Measurements from ENCODE around the gene ANKUB1. TPM values are rescaled to one million over a fixed set of nuclear protein-coding genes. Genes with fewer than 3 reads are reported as not detected.

ANKUB1 gene
- total and polyA plus RNA-seq, 8 donors: not detected

- Histone ChIP-seq H3K36me3 (peaks cover 0 to 10% (median 0%) of the 10 kb centered on the region in 3 donors), H3K4me1 (no peaks in the 10 kb centered on the region), H3K27ac (no peak overlapping the region), H3K4me3 (no peak overlapping the region), H3K27me3 (no peaks in the 10 kb centered on the region), H3K9me3 (no peaks in the 10 kb centered on the region)
- TF ChIP-seq, protein P1, sequence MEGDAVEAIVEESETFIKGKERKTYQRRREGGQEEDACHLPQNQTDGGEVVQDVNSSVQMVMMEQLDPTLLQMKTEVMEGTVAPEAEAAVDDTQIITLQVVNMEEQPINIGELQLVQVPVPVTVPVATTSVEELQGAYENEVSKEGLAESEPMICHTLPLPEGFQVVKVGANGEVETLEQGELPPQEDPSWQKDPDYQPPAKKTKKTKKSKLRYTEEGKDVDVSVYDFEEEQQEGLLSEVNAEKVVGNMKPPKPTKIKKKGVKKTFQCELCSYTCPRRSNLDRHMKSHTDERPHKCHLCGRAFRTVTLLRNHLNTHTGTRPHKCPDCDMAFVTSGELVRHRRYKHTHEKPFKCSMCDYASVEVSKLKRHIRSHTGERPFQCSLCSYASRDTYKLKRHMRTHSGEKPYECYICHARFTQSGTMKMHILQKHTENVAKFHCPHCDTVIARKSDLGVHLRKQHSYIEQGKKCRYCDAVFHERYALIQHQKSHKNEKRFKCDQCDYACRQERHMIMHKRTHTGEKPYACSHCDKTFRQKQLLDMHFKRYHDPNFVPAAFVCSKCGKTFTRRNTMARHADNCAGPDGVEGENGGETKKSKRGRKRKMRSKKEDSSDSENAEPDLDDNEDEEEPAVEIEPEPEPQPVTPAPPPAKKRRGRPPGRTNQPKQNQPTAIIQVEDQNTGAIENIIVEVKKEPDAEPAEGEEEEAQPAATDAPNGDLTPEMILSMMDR (IDR thresholded peaks at IDR 0.05): no peak
- FAIRE-seq (no peak), ATAC-seq (no peak), DNase-seq (no peak)
- WGBS, 2 donors: 44 to 51% methylated on average over 2 of the region's 2 CpGs
- intact Hi-C loops (cut with DNase I): no loop called here
Measured at GRCh38 chr3:149739396-149739795, 53.0 kb downstream of the ANKUB1 start.

GRCh38 chr3:149738876-149739275 is 53.5 kb downstream of the ANKUB1 start:
- Histone ChIP-seq H3K9me3 (no peaks in the 10 kb centered on the region), H3K4me1 (no peaks in the 10 kb centered on the region), H3K36me3 (peaks cover 0 to 10% (median 0%) of the 10 kb centered on the region in 3 donors), H3K27me3 (no peaks in the 10 kb centered on the region), H3K27ac (no peak overlapping the region), H3K4me3 (no peak overlapping the region)
- DNase-seq (no peak), FAIRE-seq (no peak), ATAC-seq (no peak)
- TF ChIP-seq, protein P1 (IDR thresholded peaks at IDR 0.05): no peak
- intact Hi-C loops (cut with DNase I): no loop called here
- 85 to 90% methylated on average over 2 of the region's 2 CpGs for WGBS, 2 donors

GRCh38 chr3:149736953-149737205 is 55.5 kb downstream of the ANKUB1 start:
- no peak overlapping the region for H3K27ac ChIP-seq

GRCh38 chr3:149736175-149736952 is 56.0 kb downstream of the ANKUB1 start:
- Histone ChIP-seq H3K27me3 (no peaks in the 10 kb centered on the region), H3K27ac (no peak overlapping the region), H3K36me3 (peaks cover 0 to 8% (median 0%) of the 10 kb centered on the region in 3 donors), H3K4me1 (no peaks in the 10 kb centered on the region), H3K4me3 (no peak overlapping the region), H3K9me3 (no peaks in the 10 kb centered on the region)
- TF ChIP-seq, protein P1 (IDR thresholded peaks at IDR 0.05): no peak
- FAIRE-seq (no peak), DNase-seq (no peak), ATAC-seq (peak in 3 of 4 donors; percentile 38 to 71 (median 70))
- intact Hi-C loops (cut with DNase I): no loop called here
- 40 to 50% methylated on average over 2 of the region's 2 CpGs for WGBS, 2 donors

More at GRCh38 chr3:149736953-149737205, 55.5 kb downstream of the ANKUB1 start:
- no peak for DNase-seq
- H3K27me3 ChIP-seq: no peaks in the 10 kb centered on the region
- FAIRE-seq: no peak
- TF ChIP-seq, protein P1 (IDR thresholded peaks at IDR 0.05): no peak
- no peak for ATAC-seq
- intact Hi-C loops (cut with DNase I): no loop called here
- no peaks in the 10 kb centered on the region for H3K9me3 ChIP-seq
- H3K4me3 ChIP-seq: no peak overlapping the region
- peaks cover 0 to 10% (median 0%) of the 10 kb centered on the region in 3 donors for H3K36me3 ChIP-seq
- no peaks in the 10 kb centered on the region for H3K4me1 ChIP-seq

DNA sequence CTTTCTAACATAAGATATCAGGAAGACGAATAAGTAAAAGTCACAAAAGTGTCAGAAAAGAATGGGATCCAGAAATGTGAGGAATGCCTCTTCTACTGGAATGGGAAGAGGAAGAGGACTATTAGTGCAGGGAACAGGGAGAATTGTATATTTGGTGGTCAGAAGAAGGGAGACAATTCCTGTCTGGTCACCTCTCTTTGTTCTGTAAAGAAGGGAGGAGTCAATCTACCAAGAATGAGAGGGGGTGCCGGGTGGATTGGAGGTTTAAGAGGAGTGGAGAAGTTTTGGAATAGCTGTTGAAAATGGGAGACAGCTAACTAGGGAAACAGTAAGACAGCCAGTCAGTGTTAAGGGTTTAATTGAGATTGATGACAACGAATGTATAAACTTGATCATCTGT is 60.1 kb downstream of the ANKUB1 start:
- no peak for ATAC-seq
- Histone ChIP-seq H3K27ac (no peak overlapping the region), H3K9me3 (no peaks in the 10 kb centered on the region), H3K36me3 (no peaks in the 10 kb centered on the region), H3K27me3 (no peaks in the 10 kb centered on the region), H3K4me3 (no peak overlapping the region), H3K4me1 (no peaks in the 10 kb centered on the region)
- DNase-seq: no peak
- FAIRE-seq: no peak
- 74 to 79% methylated on average over 3 of the region's 3 CpGs for WGBS, 2 donors
- TF ChIP-seq, protein P1 (IDR thresholded peaks at IDR 0.05): no peak
- intact Hi-C loops (cut with DNase I): no loop called here
